Upper lobe of left lung (tissue), 4 donors: Measurements from ENCODE around the gene MAPK12.

Source experiments
- EP300 ChIP-seq, 4 donors: sonication (generic); formaldehyde crosslinking; IDR thresholded peaks; one replicate each; pipeline ENCODE4 v1.5.1; 2017; ENCODE audit warnings: antibody characterized with exemption in 4 of 4, control low read depth in 2 of 4
- POLR2A ChIP-seq, 4 donors: fragments of 450-650 bp; IDR thresholded peaks; one replicate each; pipeline ENCODE4 v1.5.1; 2016 to 2017; ENCODE audit warnings: antibody characterized with exemption in 4 of 4, mild to moderate bottlenecking in 2 of 4

DNA sequence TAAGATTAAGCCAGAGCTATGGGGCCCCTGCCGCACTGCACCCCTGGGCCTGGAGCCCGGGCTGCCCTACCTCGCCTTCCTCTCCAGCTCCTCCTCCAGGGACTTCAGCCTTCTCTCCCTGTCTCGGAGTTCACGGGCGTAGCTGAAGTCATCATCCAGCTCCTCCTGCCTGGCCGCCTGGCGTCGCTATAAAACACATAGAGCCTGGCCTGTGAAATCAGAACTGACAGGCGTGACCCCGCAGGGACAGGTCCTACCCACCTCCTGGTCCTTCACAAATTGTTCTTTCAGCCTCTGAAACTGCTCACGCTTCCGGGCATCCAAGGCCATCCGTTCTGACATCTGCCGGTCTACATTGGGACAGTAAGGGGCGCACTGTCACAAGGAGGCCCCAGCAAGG lies 37.4 kb downstream of the MAPK12 start:
- TF ChIP-seq POLR2A (IDR thresholded peaks at IDR 0.05) (no peak), EP300 (IDR thresholded peaks at IDR 0.05) (no peak)
